ENCODE data around the gene CENPN.

DNA sequence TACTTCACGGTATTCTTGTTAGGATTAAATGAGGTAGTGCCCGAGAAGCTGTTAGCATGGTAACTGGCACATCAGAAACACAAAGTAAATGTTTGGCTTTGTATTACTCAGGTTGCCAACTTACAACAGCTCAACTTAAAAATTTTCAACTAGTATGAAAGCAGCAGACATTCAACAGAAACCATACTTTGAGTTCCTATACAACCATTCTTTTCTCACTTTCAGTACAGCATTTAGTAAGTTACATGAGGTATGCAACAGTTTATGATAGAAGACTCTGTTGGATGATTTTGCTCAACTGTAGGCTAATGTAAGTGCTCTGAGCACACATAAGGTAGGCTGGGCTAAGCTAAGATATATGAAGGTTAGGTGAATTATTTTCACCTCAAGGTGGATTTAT, 7.7 kb downstream of the CENPN start:
- TF ChIP-seq, protein P1, sequence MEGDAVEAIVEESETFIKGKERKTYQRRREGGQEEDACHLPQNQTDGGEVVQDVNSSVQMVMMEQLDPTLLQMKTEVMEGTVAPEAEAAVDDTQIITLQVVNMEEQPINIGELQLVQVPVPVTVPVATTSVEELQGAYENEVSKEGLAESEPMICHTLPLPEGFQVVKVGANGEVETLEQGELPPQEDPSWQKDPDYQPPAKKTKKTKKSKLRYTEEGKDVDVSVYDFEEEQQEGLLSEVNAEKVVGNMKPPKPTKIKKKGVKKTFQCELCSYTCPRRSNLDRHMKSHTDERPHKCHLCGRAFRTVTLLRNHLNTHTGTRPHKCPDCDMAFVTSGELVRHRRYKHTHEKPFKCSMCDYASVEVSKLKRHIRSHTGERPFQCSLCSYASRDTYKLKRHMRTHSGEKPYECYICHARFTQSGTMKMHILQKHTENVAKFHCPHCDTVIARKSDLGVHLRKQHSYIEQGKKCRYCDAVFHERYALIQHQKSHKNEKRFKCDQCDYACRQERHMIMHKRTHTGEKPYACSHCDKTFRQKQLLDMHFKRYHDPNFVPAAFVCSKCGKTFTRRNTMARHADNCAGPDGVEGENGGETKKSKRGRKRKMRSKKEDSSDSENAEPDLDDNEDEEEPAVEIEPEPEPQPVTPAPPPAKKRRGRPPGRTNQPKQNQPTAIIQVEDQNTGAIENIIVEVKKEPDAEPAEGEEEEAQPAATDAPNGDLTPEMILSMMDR (IDR thresholded peaks at IDR 0.05): no peak
- TF ChIP-seq POLR2A (IDR thresholded peaks at IDR 0.05): no peak
